ENCODE results near the gene SATB2.

The SATB2 gene

DNA sequence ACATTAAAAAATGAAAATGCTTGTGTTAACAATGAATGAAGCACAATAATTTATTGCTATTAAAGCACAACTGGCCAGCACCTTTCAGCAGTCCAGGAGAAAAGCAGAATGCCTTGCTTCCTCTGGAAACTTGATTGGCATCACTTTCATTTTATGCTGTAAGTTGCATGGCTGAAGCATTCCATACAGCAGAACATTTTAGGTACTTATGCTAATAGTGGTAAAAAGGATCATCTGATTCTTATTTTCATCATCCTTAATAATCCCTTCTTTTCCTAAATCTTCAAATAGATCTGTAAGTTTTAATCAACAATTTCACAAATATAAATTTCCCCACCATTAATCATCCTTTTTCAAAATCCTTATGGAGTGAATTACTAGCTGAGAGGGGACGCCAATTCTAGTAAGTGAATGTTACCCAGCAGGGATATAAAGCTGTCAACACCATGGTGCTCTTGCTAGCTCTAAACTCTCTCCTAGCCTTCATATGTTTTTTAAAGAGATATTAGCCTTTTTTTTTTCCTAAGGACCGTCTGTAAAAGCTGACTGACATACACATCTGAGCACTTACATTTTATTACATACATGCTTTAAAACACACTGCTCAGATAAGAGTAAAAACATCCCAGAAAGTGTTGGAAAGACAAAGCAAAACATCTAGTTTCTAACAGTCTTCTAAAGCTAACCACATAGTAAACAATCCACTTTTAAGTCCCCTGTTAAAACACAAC, 5.3 kb downstream of the SATB2 start:
- DNase-seq = no peak

DNA sequence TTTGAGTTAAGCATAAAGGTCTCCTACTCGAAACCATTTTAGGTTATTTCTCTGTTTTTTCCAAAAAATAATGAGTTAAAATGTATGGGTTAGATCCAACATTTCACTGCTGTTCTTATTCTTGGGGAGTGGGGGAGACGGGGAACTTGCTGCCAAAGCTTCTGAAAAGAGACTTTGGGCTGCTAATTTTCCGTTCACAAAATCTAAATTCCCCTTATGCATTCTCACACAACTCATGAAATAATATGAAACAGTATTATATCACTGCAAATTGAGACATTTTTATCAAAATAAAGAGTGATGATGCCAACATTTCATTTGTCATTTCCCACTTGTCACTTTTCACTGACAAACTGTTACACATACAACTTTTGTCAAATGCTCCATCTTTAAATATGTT, 7.8 kb downstream of the SATB2 start:
- DNase-seq = no peak

- no peak for DNase-seq
These were observed 8.3 kb downstream of the SATB2 start for GRCh38 chr2:199449455-199449854.

DNA sequence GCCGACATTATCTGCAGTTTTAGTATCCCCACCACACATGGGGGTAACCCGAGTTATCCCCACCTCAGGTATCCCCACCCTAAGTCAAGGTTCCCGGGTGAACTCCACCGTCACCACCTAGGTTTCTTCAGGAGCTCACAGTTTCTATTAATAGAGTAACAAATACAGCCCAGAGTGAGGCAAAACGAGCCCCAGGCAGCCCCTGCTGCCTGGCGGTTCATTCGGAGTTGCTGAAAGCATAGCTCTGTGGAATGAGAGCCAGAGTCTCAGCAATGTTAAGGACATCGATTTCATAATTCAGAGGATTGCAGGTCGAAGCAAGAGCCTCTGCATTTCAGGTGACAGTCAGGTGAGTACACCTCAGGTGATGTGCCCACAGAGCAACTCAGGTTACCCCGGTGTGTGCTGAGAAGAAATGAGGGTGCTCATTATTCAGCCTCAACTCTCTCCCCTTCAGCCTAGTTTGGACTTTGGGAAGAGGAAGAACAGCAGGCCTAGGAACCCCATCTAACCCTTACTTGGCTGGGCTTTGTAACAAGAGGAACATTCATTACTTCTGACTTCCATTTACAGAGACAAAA, 10.7 kb downstream of the SATB2 start:
- no peak for DNase-seq

DNA sequence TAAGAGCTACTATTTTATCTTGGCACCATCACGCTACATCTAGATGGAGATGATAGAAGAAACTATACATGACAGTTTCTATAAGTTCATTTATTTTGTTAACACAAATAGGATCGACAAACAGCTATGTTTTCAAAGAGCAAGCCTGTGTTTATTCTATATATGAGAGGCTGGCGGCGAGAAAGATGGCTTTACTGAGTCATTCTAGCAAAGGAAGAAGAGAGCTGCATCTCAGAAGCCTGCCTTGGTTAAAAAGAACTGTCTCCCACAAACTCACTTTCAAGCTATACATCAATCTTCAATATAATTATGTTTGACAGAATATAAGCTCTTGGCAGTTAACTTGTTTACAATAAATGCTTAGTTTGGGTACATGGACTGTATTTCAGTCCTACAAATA, 13.0 kb downstream of the SATB2 start:
- no peak for DNase-seq

GRCh38 chr2:199443589-199444130, 14.1 kb downstream of the SATB2 start:
- DNase-seq = no peak

DNA sequence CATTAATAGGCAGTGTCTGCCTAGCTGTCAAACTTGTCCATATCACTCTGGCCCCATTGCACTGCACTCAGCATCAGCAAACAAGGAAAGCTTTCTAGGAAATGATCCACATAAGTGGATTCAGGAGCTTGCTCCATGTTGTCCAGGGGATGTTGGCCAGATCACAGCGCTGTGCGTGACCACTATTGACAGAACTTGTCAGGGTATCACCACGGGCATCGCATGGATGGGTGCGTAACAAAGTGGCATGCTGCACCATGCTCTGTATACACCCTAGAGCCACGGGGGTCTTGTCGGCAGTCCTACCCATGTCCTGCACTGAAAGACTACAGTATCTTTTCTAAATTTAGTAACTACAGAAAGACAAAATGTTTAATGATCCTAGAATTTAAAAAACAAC, 15.6 kb downstream of the SATB2 start:
- DNase-seq = no peak

DNA sequence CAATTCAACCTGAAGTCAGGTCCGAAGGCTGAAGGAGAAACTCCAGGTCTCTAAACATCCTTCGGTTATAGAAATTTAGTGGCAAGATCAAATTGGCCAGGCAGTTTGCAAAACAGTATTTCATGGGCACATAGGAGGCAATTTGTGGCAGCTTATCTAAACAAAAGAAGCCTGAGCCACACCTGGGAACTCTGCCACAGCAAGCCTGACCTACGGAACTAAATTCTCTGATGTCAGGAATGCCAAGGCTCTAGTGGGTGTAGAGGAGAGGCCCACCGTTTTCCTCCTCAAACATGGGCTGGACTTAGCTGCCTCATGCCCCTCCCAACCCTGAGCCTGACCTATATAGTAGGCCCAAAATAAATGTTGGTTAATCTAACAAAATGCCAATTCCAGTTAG, 16.0 kb downstream of the SATB2 start:
- no peak for DNase-seq

DNA sequence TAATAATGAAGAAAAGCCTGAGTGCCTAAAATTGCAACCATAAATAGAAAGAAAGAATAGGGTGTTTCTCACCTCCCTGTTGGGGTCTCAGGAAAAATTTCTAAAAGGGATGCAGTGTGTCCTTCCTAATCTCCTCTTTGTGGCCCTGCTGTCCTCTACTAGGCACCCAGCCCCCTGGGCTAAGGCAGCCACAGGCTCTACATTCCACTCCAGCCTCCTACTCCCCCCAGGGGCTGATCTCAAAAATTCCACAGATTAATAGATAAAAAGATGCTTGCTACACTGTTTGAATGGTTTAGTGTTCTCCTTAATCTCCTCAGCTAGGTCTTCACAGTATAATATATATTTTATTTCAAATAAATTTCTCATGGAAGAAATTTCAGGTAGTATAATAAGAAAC, 17.6 kb downstream of the SATB2 start:
- DNase-seq = no peak

DNA sequence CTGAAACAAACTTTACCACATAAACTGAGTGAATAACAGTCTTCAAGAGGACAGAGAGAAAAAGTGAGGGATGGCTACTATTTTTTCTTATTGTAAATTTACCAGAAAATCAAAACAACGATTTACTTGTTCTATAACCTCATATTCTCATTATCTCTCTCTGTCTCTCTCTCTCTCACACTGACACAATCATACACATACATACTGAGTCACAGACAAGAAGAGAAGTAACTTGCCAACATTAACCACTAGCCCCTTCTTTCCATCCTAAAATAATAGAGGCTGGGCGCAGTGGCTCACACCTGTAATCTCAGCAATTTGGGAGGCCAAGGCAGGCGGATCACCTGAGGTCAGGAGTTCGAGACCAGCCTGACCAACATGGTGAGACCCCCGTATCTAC, 18.2 kb downstream of the SATB2 start:
- DNase-seq = no peak

GRCh38 chr2:199439066-199439465, 18.7 kb downstream of the SATB2 start:
- DNase-seq = no peak

DNA sequence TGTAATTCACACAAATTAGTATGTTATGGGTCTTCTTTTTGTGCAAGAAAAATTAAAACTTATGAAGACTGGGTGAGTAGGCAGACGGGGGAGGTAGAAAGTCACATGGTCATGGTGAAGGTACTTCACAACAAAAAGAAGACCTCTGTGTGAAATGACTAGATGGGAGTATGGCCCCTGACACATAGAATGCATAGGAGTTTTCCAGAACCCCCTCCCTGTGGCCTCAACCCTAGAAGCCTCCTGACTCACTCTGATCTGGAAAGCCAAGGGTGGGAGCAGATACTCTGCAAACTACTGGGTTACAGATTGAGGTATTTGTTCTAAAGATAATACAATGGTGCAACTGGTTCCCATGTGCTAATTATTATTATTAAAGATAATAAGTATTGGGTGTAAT, 23.2 kb downstream of the SATB2 start:
- no peak for DNase-seq

- DNase-seq = no peak
These were observed 24.4 kb downstream of the SATB2 start for GRCh38 chr2:199433204-199433832.

GRCh38 chr2:199431746-199432213, 26.0 kb downstream of the SATB2 start:
- DNase-seq = no peak

GRCh38 chr2:199430214-199430613, 27.5 kb downstream of the SATB2 start:
- no peak for DNase-seq

DNA sequence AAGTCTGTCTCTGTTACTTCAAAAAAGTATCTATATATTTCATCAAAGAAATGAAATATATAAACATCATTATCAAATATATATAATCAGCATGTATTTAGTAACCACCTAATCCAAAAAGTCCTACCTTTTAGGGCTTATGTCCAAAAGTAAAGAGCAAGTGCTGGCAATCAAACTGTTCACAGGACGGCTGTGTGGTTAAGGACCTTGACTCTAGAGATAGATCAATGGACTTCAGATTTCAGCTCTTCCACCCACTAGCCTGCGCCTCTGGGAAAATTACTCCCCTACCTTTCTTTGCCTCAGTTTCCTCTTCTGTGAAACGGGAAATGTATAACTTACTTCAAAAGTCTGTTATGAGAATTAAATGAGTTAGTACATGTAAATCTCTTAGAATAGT, 29.4 kb downstream of the SATB2 start:
- DNase-seq = no peak

DNA sequence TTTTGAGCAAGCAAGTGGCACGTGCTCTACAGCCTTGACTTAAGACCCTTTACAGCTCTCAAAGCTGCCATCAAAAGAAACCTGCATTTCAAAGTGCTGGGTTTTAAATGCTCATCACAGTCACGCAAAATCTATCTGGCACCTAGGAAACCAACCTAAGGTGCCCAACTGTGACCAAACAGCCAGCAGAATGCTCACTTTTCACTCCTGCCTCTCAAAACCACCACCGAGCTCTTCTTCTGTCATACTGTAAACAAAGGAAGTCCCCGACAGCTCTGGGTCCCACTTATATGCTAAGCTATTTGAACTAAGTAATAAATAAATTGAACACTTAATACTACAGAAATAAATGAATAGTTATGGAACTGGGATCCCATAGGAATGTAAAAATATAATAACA, 33.6 kb downstream of the SATB2 start:
- DNase-seq = no peak

GRCh38 chr2:199419428-199419827, 38.3 kb downstream of the SATB2 start:
- no peak for DNase-seq

DNA sequence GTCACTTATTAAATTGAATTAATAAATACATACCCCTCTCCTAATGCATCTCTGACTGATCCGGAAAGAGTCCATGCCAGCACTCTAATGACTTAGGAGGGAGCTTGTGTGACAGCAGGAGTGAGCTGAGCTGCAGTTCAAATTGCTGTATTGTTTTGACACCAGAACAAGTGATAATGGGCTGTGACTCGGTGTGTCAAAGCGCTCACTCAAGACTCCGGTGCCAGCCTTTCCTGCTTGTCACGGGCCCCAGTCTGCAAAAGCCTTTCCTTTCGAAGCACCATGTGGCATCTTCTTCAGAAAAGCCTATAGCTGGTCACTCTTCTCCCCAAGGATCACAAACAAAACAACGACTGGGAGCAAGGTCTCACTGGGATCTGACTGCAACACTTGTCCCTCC, 43.3 kb downstream of the SATB2 start:
- DNase-seq = no peak

GRCh38 chr2:199414001-199414400, 43.7 kb downstream of the SATB2 start:
- DNase-seq = no peak

DNA sequence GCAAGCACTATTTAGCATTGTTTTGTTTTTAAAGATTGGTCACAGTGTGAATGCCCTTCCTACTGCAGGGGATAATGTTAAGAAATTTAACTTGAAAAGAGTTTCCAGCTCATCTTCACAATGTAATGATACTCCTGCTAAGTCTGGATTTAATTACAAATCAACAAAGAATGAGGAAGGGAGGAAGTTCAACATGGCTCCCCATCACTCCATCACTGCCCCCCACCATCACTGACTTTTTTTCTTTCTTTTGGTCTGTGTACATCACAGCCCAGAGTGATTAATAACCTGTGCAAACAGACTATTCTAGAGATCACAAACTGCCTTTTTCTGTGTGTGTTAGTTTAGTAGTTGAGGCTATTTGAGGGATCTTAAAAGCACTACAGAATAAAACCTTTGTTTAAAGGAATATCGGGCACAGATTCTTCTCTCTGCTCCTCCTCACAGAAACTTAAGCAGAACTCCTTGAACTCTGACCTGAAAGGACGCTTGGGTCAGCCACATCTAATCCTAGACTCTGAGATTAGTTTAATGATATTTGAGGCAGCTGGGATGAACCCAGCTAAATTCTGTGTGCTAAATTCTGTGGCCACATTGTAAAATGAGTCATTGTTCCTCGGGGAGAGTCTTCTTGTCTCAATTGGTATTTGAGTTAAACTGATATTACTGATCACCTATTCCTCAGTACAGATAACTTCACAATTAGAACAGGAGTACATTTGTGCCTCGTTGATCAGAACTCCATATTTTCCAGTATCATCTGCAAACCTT, 47.8 kb downstream of the SATB2 start:
- DNase-seq = no peak

DNA sequence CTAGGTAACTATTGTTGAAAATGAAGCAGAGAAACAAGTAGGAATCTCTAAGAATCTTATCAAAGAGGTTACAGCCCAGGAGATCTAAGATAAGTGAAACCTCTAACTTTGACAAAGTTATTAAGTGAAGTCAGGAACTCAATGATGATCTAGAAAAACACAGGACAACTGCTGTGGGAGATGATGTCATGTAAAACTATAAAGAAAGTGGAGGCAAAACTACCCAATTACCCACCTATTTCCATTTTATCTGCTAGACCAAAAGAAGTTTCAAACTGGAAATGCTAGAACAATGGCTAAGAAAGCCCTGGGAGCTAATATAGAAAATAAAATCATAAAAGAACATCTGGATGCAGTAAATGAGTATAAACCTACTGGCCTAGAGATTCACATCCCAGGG, 50.3 kb downstream of the SATB2 start:
- no peak for DNase-seq

DNA sequence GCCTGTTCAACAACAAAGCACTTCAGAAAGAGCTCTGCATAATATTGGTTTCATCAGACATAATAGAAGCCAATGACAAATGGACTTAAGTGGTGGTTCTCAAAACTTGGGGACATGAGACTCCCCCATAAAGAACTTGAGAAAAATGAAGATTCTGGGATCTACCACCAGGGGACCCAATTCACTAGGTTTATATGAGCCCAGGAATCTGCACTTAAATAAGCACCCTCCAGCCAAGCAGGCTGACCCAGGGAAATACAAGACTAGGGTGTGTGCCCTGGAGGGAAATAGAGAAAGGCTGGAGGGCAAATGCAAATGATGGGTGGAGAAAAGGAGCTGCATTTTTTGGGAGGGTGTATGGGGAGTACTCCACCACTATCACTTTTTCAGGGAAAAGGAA, 52.5 kb downstream of the SATB2 start:
- no peak for DNase-seq

Measured in activated CD4-positive, alpha-beta T cell treated with anti-CD3 and anti-CD28 coated beads, Interleukin-2, amount 50 U/mL, for 4 hours (primary cell).